ENCODE data around the gene RPL22.
"Not testable (repeated sequence)": the region's sequence is repeated elsewhere in the genome, so short reads cannot be mapped to it uniquely, and the experiment has no call there.

Gene RPL22

GRCh38 chr1:6234502-6235295 lies 35.3 kb upstream of the RPL22 start:
- no peak for FAIRE-seq

DNA sequence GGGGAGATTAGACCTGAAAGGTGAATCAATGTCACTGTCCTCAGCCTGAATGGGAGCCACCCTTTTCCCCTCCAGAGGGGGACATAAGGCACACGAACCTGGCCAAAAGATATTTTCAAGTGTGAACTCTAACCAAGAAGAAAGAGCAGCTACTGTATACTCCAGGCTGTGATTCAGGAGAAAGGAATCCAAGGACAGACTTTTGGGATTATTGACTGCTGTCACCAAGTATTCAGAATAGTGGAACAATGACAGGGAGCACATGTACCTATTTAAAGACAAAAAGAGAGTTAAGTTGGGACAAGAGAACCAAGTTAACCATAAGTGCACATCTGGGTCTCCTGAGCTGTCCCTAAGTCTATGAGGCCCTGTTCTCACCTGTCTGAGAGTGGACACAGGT lies 34.0 kb upstream of the RPL22 start:
- DNase-seq (ENCODE audit: low spot score) = no peak

More at GRCh38 chr1:6234502-6235295, 35.3 kb upstream of the RPL22 start:
- no peak for DNase-seq (ENCODE audit: low spot score)

GRCh38 chr1:6225651-6226050 lies 26.3 kb upstream of the RPL22 start:
- FAIRE-seq (no peak), DNase-seq (ENCODE audit: low spot score) (no peak)

More for the DNA sequence above, 34.0 kb upstream of the RPL22 start:
- FAIRE-seq = no peak

GRCh38 chr1:6224718-6225117 lies 25.3 kb upstream of the RPL22 start:
- DNase-seq (ENCODE audit: low spot score) (no peak), FAIRE-seq (no peak)

DNA sequence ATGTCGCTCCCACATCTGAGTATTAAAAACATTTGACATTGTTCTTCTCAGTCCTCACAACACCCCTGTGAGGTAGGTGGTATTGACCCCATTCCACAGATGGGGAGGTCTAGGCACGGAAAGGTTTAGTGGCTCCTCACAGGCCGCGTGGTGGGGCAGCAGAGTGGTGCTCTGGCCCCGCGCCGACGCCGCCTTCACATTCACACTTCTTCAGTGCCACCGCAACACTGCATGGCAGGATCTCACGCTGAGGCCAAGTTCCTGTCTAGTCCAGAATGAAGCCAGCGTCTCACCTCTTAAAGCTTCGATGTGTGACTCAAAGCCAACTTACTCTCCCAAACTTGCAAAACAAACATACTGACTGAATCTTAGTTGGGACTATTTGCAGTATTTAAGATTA lies 24.2 kb upstream of the RPL22 start:
- no peak for DNase-seq (ENCODE audit: low spot score)
- FAIRE-seq = no peak

DNA sequence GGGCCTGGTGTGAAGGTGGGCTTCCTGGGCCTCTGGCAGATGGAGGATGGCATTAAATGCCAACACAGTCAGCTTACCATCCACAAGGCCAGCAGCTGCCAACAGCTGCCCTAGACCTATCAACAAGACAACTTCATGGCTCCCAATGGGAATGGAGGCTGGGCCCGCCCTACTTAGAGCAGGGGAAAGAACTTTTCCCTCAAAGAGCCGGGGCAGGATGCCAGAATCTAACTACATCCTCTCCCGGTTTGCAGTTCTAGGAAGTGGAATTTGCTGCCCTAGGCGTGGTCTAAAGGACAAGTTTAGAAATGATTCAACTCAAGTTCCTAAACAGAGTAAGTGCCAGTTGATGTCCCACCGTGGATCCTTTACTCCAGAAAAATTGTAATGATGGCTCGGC lies 23.2 kb upstream of the RPL22 start:
- DNase-seq (ENCODE audit: low spot score) (no peak), FAIRE-seq (no peak)

GRCh38 chr1:6221210-6221784 lies 21.9 kb upstream of the RPL22 start:
- FAIRE-seq = no peak
- no peak for DNase-seq (ENCODE audit: low spot score)

- FAIRE-seq (no peak), DNase-seq (ENCODE audit: low spot score) (no peak)
These were observed 20.8 kb upstream of the RPL22 start for GRCh38 chr1:6220236-6220635.

GRCh38 chr1:6219641-6220040 lies 20.2 kb upstream of the RPL22 start:
- FAIRE-seq; DNase-seq (ENCODE audit: low spot score): not testable (repeated sequence)

DNA sequence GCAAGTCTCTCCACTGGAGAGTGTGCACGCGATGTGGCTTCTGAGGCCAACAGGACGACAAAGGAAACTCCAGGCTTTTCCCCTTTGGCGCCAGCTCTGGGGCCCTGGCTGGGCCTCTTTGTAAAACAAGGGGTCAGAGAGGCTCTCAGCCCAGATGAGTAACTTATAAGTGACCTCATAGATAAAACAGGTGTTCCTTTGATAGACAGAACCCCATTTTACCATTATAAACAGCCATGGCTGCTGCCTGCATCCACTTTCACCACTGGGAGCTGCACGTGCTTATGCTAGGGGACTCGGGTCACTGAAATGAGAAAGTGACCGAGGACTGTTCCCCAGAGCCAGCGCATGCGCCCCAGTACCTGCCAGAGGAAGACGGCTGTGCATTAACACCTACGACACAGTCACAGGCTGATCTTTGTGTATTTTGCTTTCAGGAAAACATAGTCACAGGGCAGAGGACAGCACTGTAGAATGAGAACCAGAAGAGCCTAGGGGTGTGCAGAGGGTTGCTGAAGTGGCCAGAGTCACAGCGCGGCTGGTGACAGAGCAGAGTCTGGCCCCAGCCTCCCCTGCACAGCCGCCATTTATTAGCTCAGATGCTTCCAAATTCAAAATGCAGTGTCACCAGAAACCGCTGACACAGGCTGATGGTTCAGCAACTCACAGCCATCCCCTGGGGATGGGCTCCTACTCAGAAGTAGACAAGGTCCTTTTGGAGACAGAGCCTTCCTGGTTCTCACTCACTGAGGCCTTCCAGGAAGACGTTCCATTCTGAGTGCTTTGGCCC lies 19.2 kb upstream of the RPL22 start:
- FAIRE-seq = no peak
- no peak for DNase-seq (ENCODE audit: low spot score)

- no peak for FAIRE-seq
These were observed 13.0 kb upstream of the RPL22 start for GRCh38 chr1:6212193-6212959.

GRCh38 chr1:6211731-6212130 lies 12.3 kb upstream of the RPL22 start:
- no peak for FAIRE-seq
- no peak for DNase-seq (ENCODE audit: low spot score)

More at GRCh38 chr1:6212193-6212959, 13.0 kb upstream of the RPL22 start:
- no peak for DNase-seq (ENCODE audit: low spot score)

DNA sequence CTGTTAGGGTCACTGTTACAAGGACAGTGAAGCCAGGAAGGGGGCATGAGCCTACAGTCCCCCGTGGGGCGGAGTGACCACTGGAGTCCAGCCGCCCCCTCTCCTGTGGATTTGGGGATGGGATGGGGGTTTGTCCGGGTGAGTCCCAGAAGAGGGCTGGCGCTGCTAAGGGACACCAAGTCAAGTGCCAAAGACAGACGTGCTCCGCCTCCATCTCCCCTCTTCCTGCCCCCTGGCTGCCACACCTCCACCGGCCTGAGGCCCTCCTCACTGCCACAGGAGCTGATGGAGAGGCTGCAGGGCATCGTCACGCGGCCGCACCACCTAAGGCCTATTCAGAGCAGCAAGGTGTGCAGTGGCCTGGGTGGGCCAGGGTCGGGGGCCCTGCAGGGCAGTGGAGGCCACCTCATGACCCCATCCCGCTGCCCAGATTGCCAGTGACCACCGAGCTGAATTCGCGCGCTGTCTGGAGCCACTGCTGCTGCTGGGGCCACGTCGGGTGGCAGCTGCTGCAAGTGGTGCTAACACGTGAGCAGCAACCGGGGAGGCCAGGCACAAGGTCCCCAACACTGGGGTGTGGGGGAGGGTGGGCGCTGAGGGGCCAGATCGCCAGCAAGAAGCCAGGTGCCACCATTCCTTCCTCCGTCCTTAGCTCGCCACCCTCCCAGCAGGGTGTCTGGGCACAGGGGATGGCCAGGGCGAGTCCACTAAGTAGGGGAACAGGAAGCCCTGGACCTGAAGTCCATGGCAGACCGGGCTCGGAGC lies 11.4 kb upstream of the RPL22 start:
- no peak for FAIRE-seq
- DNase-seq (ENCODE audit: low spot score) = no peak

- FAIRE-seq = no peak
- no peak for DNase-seq (ENCODE audit: low spot score)
These were observed 10.5 kb upstream of the RPL22 start for GRCh38 chr1:6209661-6210580.

DNA sequence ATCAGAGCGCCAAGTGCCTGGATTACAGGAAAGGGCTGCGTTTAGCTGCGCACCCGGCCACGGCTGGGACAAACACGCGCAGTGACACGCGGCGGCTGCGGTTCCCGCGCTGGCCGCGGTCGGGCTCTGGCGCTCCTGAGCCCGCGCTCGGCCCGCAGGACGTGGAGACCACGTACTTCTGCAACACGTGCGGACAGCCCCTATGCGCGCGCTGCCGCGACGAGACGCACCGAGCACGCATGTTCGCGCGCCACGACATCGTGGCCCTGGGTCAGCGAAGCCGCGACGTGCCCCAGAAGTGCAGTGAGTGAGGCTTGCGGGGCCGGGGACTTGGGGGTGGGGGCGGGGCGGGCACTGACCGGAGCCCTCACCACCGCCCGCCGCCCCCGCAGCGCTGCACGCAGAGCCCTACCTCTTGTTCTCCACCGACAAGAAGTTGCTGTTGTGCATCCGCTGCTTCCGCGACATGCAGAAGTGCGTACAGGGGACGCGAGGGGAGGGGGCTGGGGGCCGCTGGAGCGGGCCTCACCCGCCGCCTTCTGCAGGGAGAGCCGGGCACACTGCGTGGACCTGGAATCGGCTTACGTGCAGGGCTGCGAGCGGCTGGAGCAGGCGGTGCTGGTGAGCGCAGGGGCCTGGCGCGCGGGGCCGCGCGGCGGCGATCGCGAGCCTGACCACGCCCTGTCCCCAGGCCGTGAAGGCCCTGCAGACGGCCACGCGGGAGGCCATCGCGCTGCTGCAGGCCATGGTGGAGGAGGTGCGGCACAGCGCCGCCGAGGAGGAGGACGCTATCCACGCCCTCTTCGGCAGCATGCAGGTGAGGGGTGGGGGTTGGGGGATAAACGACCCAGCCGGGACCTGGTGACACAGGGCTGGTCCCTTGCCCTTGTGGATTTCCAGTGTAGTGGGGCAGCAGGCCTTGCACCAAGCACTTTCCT lies 9.6 kb upstream of the RPL22 start:
- FAIRE-seq = no peak
- DNase-seq (ENCODE audit: low spot score) = no peak

DNA sequence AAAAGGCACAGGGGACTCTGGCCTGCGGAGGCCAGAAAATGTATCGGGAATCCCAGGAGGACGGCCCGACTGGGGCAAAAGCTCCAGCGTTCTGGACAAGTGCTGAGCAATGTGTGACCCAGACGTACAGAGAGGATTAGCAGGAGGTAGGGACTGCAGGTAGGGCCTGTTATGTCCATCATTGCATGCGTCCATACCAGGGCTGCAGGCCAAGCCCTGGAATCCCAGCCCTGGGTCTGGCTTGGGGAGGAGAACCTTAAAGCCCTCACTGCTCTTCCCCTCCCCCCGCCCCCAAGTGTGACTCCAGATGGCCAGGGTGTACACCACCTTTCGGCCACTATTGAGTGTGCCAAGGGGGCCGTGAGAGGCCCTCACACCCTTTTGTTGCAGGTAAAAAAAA lies 8.5 kb upstream of the RPL22 start:
- FAIRE-seq (no peak), DNase-seq (ENCODE audit: low spot score) (no peak)

- DNase-seq (ENCODE audit: low spot score) = no peak
- FAIRE-seq = no peak
These were observed 7.9 kb upstream of the RPL22 start for GRCh38 chr1:6207075-6207885.

DNA sequence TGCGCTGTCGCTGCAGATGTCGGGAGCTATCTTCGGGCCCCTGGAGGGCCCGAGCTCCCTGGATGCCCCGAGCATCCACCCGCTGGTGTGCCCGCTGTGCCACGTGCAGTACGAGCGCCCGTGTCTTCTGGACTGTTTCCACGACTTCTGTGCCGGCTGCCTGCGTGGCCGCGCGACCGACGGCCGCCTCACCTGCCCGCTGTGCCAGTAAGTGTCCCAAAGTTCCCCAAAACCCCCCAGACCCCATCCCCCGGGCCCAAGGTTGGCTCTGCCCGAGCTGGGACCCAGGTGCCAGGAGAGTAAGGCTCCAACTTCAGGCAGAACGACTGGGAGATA lies 7.1 kb upstream of the RPL22 start:
- DNase-seq (ENCODE audit: low spot score) (no peak), FAIRE-seq (no peak)
